HCT116 (cell line): ENCODE measurements around the gene CD83. TPM values are rescaled to one million over a fixed set of nuclear protein-coding genes. Genes with fewer than 3 reads are reported as not detected.

Source experiments
- ATAC-seq: fragments of 200-7000 bp; cut with Tn5 transposase; 2 replicates; pipeline ENCODE4 v1.9.1; 2020; ENCODE audit warnings: mild to moderate bottlenecking, moderate library complexity
- BruUV-seq: library from RNA; stranded (reverse); fragments of 400-500 nt; replicated peaks from 2 replicates; lab custom pipeline; 2021; lab: Mats Ljungman, UMichigan
- CTCF ChIA-PET: fragments of 300-600 bp; sonication (Branson Sonifier 250); formaldehyde crosslinking; loops from one replicate; lab custom pipeline; 2021; ENCODE audit warnings: antibody characterized with exemption; lab: Charles Lee
- POLR2A ChIA-PET: fragments of 300-600, 350-600 bp; sonication (Branson Sonifier 250); formaldehyde crosslinking; loops from one replicate; lab custom pipeline; 2021; ENCODE audit warnings: antibody characterized with exemption; lab: Charles Lee
- RAD21 ChIA-PET, 2 experiments: fragments of 300-600 bp; sonication (Branson Sonifier 250); formaldehyde crosslinking; loops; one replicate each; lab custom pipeline; 2023; ENCODE audit warnings: low total read pairs in 2 of 2; ENCODE audit not compliant: uncharacterized antibody in 2 of 2, unreplicated experiment in 2 of 2, low non-redundant PET in 1 of 2; lab: Charles Lee
- DNase-seq: peaks from one replicate; pipeline ENCODE4 v3.0.0-alpha.2; 2010; ENCODE audit warnings: low read depth, low spot score
- H2AFZ ChIP-seq: fragments of 200-600 bp; shearing (Covaris generic), sonication (generic); 2 replicates; pipeline ENCODE4 v1.6.1; 2017; ENCODE audit warnings: low read depth, mixed run types, mixed read lengths, antibody characterized with exemption, low read length; ENCODE audit not compliant: poor library complexity, severe bottlenecking
- H3K27ac ChIP-seq: 2 replicates; pipeline ENCODE4 v1.5.1; 2012; ENCODE audit warnings: low read depth, low read length
- H3K27me3 ChIP-seq: fragments of 200-600 bp; sonication (generic); 2 replicates; pipeline ENCODE4 v1.6.1; 2016; ENCODE audit warnings: mixed run types, low read length, mixed read lengths; ENCODE audit not compliant: insufficient read depth
- H3K36me3 ChIP-seq, 2 experiments: fragments of 200-500 bp in 1 of 2; fragments of 200-600 bp in 1 of 2; sonication (Bioruptor generic) in 1 of 2; sonication (generic) in 1 of 2; 2 replicates each; pipeline versions ENCODE4 v1.5.1 to v1.6.1; 2014 to 2016; ENCODE audit warnings: low read length in 2 of 2, inconsistent platforms in 1 of 2, mixed read lengths in 1 of 2, mixed run types in 1 of 2; ENCODE audit not compliant: insufficient read depth in 2 of 2, control insufficient read depth in 1 of 2
- H3K4me1 ChIP-seq, 2 experiments: fragments of 200-600 bp in 1 of 2; sonication (generic) in 1 of 2; 2 replicates each; pipeline versions ENCODE4 v1.5.1 to v1.6.1; 2012 to 2017; ENCODE audit warnings: low read length in 2 of 2, inconsistent platforms in 1 of 2, mild to moderate bottlenecking in 1 of 2, mixed read lengths in 1 of 2, mixed run types in 1 of 2, moderate library complexity in 1 of 2; ENCODE audit not compliant: insufficient read depth in 2 of 2, control insufficient read depth in 1 of 2
- H3K4me2 ChIP-seq: fragments of 200-600 bp; sonication (generic); 2 replicates; pipeline ENCODE4 v1.6.1; 2017; ENCODE audit warnings: mixed run types, low read length, mixed read lengths
- H3K4me3 ChIP-seq, 2 experiments: fragments of 200-600 bp in 1 of 2; sonication (generic) in 1 of 2; replicated peaks in 1 of 2; 2 replicates each; pipeline ENCODE4 v1.5.1; 2011 to 2016; ENCODE audit warnings: low read length in 2 of 2, control low read depth in 1 of 2, low read depth in 1 of 2, mild to moderate bottlenecking in 1 of 2, mixed read lengths in 1 of 2, mixed run types in 1 of 2
- H3K79me2 ChIP-seq: fragments of 200-600 bp; sonication (generic); 2 replicates; pipeline ENCODE4 v1.6.1; 2017; ENCODE audit warnings: mild to moderate bottlenecking, mixed run types, low read length, moderate library complexity, mixed read lengths; ENCODE audit not compliant: insufficient read depth
- H3K9ac ChIP-seq: fragments of 200-600 bp; sonication (generic); 2 replicates; pipeline ENCODE4 v1.6.1; 2016; ENCODE audit warnings: low read length, mixed read lengths
- H3K9me2 ChIP-seq: fragments of 200-600 bp; sonication (generic), shearing (Covaris generic); 2 replicates; pipeline ENCODE4 v1.6.1; 2017; ENCODE audit warnings: mixed run types, mild to moderate bottlenecking, moderate library complexity; ENCODE audit not compliant: insufficient read depth
- H3K9me3 ChIP-seq, 2 experiments: fragments of 200-500 bp in 1 of 2; fragments of 200-600 bp in 1 of 2; sonication (Bioruptor generic) in 1 of 2; sonication (generic) in 1 of 2; 2 replicates each; pipeline ENCODE4 v1.6.1; 2014 to 2017; ENCODE audit warnings: low read length in 2 of 2, mixed read lengths in 2 of 2, inconsistent platforms in 1 of 2, low read depth in 1 of 2, mild to moderate bottlenecking in 1 of 2, mixed run types in 1 of 2, moderate library complexity in 1 of 2; ENCODE audit not compliant: control insufficient read depth in 1 of 2, insufficient read depth in 1 of 2
- H4K20me1 ChIP-seq: fragments of 200-600 bp; sonication (generic), shearing (Covaris generic); 2 replicates; pipeline ENCODE4 v1.6.1; 2017; ENCODE audit warnings: mixed run types, mild to moderate bottlenecking, moderate library complexity; ENCODE audit not compliant: insufficient read depth
- CBX3 ChIP-seq: IDR thresholded peaks from 2 replicates; pipeline ENCODE4 v1.6.1; 2012; ENCODE audit warnings: low read depth
- EGR1 ChIP-seq: IDR thresholded peaks from 2 replicates; pipeline ENCODE4 v1.6.1; 2012; ENCODE audit warnings: low read depth
- JUND ChIP-seq: IDR thresholded peaks from 2 replicates; pipeline ENCODE4 v1.6.1; 2012
- POLR2A ChIP-seq: IDR thresholded peaks from 2 replicates; pipeline ENCODE4 v1.7.0; 2011; ENCODE audit warnings: borderline replicate concordance; ENCODE audit not compliant: insufficient read depth, insufficient read length; ENCODE audit errors: extremely low read depth
- POLR2AphosphoS5 ChIP-seq: IDR thresholded peaks from 2 replicates; pipeline ENCODE4 v1.6.1; 2011; ENCODE audit warnings: mild to moderate bottlenecking, low read depth, low read length, moderate library complexity
- SIN3A ChIP-seq: IDR thresholded peaks from 2 replicates; pipeline ENCODE4 v1.6.1; 2012; ENCODE audit warnings: low read depth
- SP1 ChIP-seq: IDR thresholded peaks from 2 replicates; pipeline ENCODE4 v1.6.1; 2012; ENCODE audit warnings: low read depth
- YY1 ChIP-seq: IDR thresholded peaks from 2 replicates; pipeline ENCODE4 v1.6.1; 2011; ENCODE audit warnings: low read length, low read depth, moderate library complexity, mild to moderate bottlenecking; ENCODE audit not compliant: insufficient replicate concordance; ENCODE audit errors: extremely low read depth
- ZFX ChIP-seq: fragments of 450-650 bp; IDR thresholded peaks from 2 replicates; pipeline ENCODE4 v1.6.1; 2017
- ZNF274 ChIP-seq: fragments of 200-500 bp; sonication (Bioruptor generic); IDR thresholded peaks from 2 replicates; pipeline ENCODE4 v1.6.1; 2014; ENCODE audit warnings: mild to moderate bottlenecking, low read depth, low read length, inconsistent platforms
- intact Hi-C: fragments of 100-400 bp; cut with micrococcal nuclease; formaldehyde crosslinking; loops from 2 replicates; pipeline ENCODE4 v1.10.0; 2022
- total RNA-seq: library from RNA; stranded (reverse); gene quantifications from one replicate; pipeline ENCODE4 v1.2.1, GENCODE V29; 2021; ENCODE audit not compliant: unreplicated experiment
- TF ChIP-seq, protein P1 (sequence below): IDR thresholded peaks from 2 replicates; pipeline ENCODE4 v1.6.1; 2012
- TF ChIP-seq, protein P2 (sequence below): IDR thresholded peaks from 2 replicates; pipeline ENCODE4 v1.6.1; 2012; ENCODE audit warnings: low read depth

The CD83 gene
- total RNA-seq, 1 experiment from 2014 or later, result 6.0 TPM

DNA sequence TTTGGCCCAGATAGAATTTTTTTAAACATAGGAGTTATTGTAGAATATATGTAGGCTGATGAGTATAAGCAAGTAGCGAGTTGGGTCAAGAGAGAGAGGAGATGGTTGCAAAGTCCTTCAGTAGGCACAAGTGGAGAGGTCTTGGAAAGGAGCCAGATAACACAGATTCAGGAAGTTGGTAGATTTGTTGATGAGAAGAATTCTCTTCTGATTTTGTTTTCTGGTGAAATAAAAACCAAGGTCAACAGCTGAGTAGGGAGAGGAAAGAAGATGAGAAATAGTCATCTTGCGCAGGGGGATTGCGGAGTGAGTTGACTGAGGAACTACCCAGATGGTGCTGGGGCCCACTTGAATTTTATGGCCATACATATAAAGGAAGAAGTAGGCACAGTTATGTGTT lies 17.4 kb upstream of the CD83 start:
- no peaks in the 10 kb centered on the region for H3K27me3 ChIP-seq
- no peak overlapping the region for H3K4me2 ChIP-seq
- no peaks in the 10 kb centered on the region for H3K9me2 ChIP-seq
- no peak for TF ChIP-seq SIN3A
- no peak for TF ChIP-seq POLR2A
- no peak for TF ChIP-seq EGR1
- no peak for TF ChIP-seq JUND
- TF ChIP-seq, protein P1, sequence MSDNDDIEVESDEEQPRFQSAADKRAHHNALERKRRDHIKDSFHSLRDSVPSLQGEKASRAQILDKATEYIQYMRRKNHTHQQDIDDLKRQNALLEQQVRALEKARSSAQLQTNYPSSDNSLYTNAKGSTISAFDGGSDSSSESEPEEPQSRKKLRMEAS, result no peak
- no peak for TF ChIP-seq POLR2AphosphoS5
- TF ChIP-seq ZFX, result no peak
- TF ChIP-seq CBX3, result no peak
- TF ChIP-seq SP1, result no peak
- TF ChIP-seq YY1, result no peak
- no peaks in the 10 kb centered on the region for H3K9me3 ChIP-seq
- no peak overlapping the region for H3K27ac ChIP-seq
- no peaks in the 10 kb centered on the region for H3K79me2 ChIP-seq
- intact Hi-C loops, result no loop called here
- no peak for ATAC-seq
- no TSS peak for BruUV-seq
- no peaks in the 10 kb centered on the region for H3K4me1 ChIP-seq
- no peaks in the 10 kb centered on the region for H3K36me3 ChIP-seq
- DNase-seq, result no peak
- no peaks in the 10 kb centered on the region for H4K20me1 ChIP-seq
- CTCF ChIA-PET, result no interaction called here
- POLR2A ChIA-PET, result no interaction called here
- H3K9ac ChIP-seq, result no peak overlapping the region
- no peak overlapping the region for H3K4me3 ChIP-seq
- no peak overlapping the region for H2AFZ ChIP-seq
- RAD21 ChIA-PET, result no interaction called here

DNA sequence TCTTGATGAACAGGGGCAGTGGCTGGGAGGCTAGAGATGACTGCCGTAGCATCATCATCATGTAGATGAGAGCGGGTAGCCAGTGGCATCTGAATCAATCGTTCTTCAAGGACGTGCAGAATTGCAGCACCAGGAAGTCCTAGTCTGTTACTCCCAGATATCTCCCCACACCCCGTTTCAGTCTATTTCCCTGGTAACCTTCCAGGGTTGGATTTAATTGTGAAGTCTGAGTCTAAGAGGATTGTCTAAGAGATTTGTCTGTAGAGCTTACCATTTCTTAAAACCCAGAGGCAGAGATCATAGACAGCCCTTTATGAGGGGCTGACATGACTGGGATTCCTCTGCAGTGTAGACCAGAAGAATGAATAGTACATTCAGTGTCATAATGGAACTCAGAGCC lies 16.6 kb upstream of the CD83 start:
- H3K4me3 ChIP-seq, result no peak overlapping the region
- CTCF ChIA-PET, result no interaction called here
- no peaks in the 10 kb centered on the region for H3K79me2 ChIP-seq
- RAD21 ChIA-PET, result no interaction called here
- ATAC-seq (no peak), DNase-seq (no peak)
- no TSS peak for BruUV-seq
- H3K27ac ChIP-seq, result no peak overlapping the region
- H3K4me1 ChIP-seq, result no peaks in the 10 kb centered on the region
- H4K20me1 ChIP-seq, result no peaks in the 10 kb centered on the region
- intact Hi-C loops, result no loop called here
- no peak overlapping the region for H3K4me2 ChIP-seq
- TF ChIP-seq POLR2A (no peak), ZNF274 (no peak)
- TF ChIP-seq, protein P2, sequence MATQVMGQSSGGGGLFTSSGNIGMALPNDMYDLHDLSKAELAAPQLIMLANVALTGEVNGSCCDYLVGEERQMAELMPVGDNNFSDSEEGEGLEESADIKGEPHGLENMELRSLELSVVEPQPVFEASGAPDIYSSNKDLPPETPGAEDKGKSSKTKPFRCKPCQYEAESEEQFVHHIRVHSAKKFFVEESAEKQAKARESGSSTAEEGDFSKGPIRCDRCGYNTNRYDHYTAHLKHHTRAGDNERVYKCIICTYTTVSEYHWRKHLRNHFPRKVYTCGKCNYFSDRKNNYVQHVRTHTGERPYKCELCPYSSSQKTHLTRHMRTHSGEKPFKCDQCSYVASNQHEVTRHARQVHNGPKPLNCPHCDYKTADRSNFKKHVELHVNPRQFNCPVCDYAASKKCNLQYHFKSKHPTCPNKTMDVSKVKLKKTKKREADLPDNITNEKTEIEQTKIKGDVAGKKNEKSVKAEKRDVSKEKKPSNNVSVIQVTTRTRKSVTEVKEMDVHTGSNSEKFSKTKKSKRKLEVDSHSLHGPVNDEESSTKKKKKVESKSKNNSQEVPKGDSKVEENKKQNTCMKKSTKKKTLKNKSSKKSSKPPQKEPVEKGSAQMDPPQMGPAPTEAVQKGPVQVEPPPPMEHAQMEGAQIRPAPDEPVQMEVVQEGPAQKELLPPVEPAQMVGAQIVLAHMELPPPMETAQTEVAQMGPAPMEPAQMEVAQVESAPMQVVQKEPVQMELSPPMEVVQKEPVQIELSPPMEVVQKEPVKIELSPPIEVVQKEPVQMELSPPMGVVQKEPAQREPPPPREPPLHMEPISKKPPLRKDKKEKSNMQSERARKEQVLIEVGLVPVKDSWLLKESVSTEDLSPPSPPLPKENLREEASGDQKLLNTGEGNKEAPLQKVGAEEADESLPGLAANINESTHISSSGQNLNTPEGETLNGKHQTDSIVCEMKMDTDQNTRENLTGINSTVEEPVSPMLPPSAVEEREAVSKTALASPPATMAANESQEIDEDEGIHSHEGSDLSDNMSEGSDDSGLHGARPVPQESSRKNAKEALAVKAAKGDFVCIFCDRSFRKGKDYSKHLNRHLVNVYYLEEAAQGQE, result no peak
- no peaks in the 10 kb centered on the region for H3K27me3 ChIP-seq
- no peak overlapping the region for H2AFZ ChIP-seq
- no peak overlapping the region for H3K9ac ChIP-seq
- no peaks in the 10 kb centered on the region for H3K9me3 ChIP-seq
- H3K9me2 ChIP-seq, result no peaks in the 10 kb centered on the region
- no peaks in the 10 kb centered on the region for H3K36me3 ChIP-seq
- POLR2A ChIA-PET, result no interaction called here
